Measurements from ENCODE around the gene IL12RB1.
A peak's percentile ranks its signal among the peaks of the same experiment; 100 is the strongest.
"Not testable (repeated sequence)": the region's sequence is repeated elsewhere in the genome, so short reads cannot be mapped to it uniquely, and the experiment has no call there.

Gene IL12RB1

GRCh38 chr19:18049385-18049784 is 37.3 kb downstream of the IL12RB1 start:
- CTCF ChIA-PET, result interaction anchor here (1.2 kb wide), 1 partner anchor 9 kb away, joined by 3 read pairs; no protein-coding TSS in a partner anchor
- no peak for TF ChIP-seq CTCF (IDR thresholded peaks at IDR 0.05; ENCODE audit: control extremely low read depth, extremely low read depth, low read depth, missing control alignments)

GRCh38 chr19:18046059-18046718 is 40.5 kb downstream of the IL12RB1 start:
- no peak for DNase-seq (ENCODE audit: extremely low spot score)
- TF ChIP-seq CTCF (IDR thresholded peaks at IDR 0.05; ENCODE audit: control extremely low read depth, extremely low read depth, low read depth, missing control alignments), result no peak
- ChIA-PET POLR2A (no interaction called here), CTCF (no interaction called here)

More at GRCh38 chr19:18049385-18049784, 37.3 kb downstream of the IL12RB1 start:
- POLR2A ChIA-PET, result no interaction called here
- no peak for DNase-seq (ENCODE audit: extremely low spot score)

GRCh38 chr19:18045307-18046050 is 41.3 kb downstream of the IL12RB1 start:
- DNase-seq (ENCODE audit: extremely low spot score), result no peak
- TF ChIP-seq CTCF (IDR thresholded peaks at IDR 0.05; ENCODE audit: control extremely low read depth, extremely low read depth, low read depth, missing control alignments), result no peak
- ChIA-PET POLR2A (interaction anchor here (0.6 to 1.1 kb wide), 3 partner anchors 22 to 588 kb away, joined by 3 to 6 read pairs (median 3); partner anchors contain the start of gene JUND), CTCF (interaction anchor here (0.7 to 2.3 kb wide), 10 partner anchors 12 to 123 kb away, joined by 3 to 10 read pairs (median 4); partner anchors contain the start of gene ARRDC2)

- TF ChIP-seq CTCF (IDR thresholded peaks at IDR 0.05; ENCODE audit: control extremely low read depth, extremely low read depth, low read depth, missing control alignments), result no peak
- peak; percentile 89 for DNase-seq (ENCODE audit: extremely low spot score)
- ChIA-PET CTCF (interaction anchor here (0.7 to 2.3 kb wide), 11 partner anchors 13 to 123 kb away, joined by 3 to 10 read pairs (median 3); partner anchors contain the start of gene ARRDC2), POLR2A (interaction anchor here (0.6 to 1.1 kb wide), 5 partner anchors 21 to 589 kb away, joined by 3 to 6 read pairs (median 3); partner anchors contain the start of gene JUND)
Observed at GRCh38 chr19:18044825-18045304, 41.9 kb downstream of the IL12RB1 start.

GRCh38 chr19:18043676-18044075 is 43.1 kb downstream of the IL12RB1 start:
- CTCF ChIA-PET, result interaction anchor here (1.8 to 2.3 kb wide), 2 partner anchors 16 to 124 kb away, joined by 4 to 10 read pairs; no protein-coding TSS in a partner anchor
- no peak for DNase-seq (ENCODE audit: extremely low spot score)
- POLR2A ChIA-PET, result no interaction called here
- TF ChIP-seq CTCF (IDR thresholded peaks at IDR 0.05; ENCODE audit: control extremely low read depth, extremely low read depth, low read depth, missing control alignments), result no peak

- ChIA-PET CTCF (interaction anchor here (1.5 kb wide), 1 partner anchor 14 kb away, joined by 4 read pairs; no protein-coding TSS in a partner anchor), POLR2A (no interaction called here)
- DNase-seq (ENCODE audit: extremely low spot score), result no peak
- no peak for TF ChIP-seq CTCF (IDR thresholded peaks at IDR 0.05; ENCODE audit: control extremely low read depth, extremely low read depth, low read depth, missing control alignments)
Observed at GRCh38 chr19:18041054-18041453, 45.7 kb downstream of the IL12RB1 start.

- POLR2A ChIA-PET; DNase-seq (ENCODE audit: extremely low spot score): not testable (repeated sequence)
- CTCF ChIA-PET, result interaction anchor here (1.6 kb wide), 1 partner anchor 27 kb away, joined by 4 read pairs; no protein-coding TSS in a partner anchor
Observed at GRCh38 chr19:18032102-18032501, 54.6 kb downstream of the IL12RB1 start.

- ChIA-PET POLR2A (interaction anchor here (0.6 kb wide), 1 partner anchor 36 kb away, joined by 8 read pairs; no protein-coding TSS in a partner anchor), CTCF (interaction anchor here (1.6 kb wide), 1 partner anchor 28 kb away, joined by 4 read pairs; no protein-coding TSS in a partner anchor)
- not testable (repeated sequence) for DNase-seq (ENCODE audit: extremely low spot score)
Observed at GRCh38 chr19:18031401-18031800, 55.3 kb downstream of the IL12RB1 start.
